IPS-18a (cell line): Measurements from ENCODE around the gene VPS35.
A peak's percentile ranks its signal among the peaks of the same experiment; 100 is the strongest.

Experiments used
- H3K27ac ChIP-seq: one replicate; pipeline ENCODE4 v1.5.1; 2013; ENCODE audit warnings: low read length
- H3K27me3 ChIP-seq: one replicate; pipeline ENCODE4 v1.6.1; 2013; ENCODE audit warnings: mild to moderate bottlenecking, low read length; ENCODE audit not compliant: control insufficient read depth, insufficient read depth
- H3K36me3 ChIP-seq: one replicate; pipeline ENCODE4 v1.6.1; 2013; ENCODE audit warnings: low read depth, low read length; ENCODE audit not compliant: control insufficient read depth
- H3K4me1 ChIP-seq: one replicate; pipeline ENCODE4 v1.6.1; 2013; ENCODE audit warnings: low read depth, low read length; ENCODE audit not compliant: control insufficient read depth
- H3K4me3 ChIP-seq: one replicate; pipeline ENCODE4 v1.5.1; 2013; ENCODE audit warnings: low read length
- H3K9ac ChIP-seq: one replicate; pipeline ENCODE4 v1.6.1; 2013; ENCODE audit warnings: mild to moderate bottlenecking, low read length, moderate library complexity
- H3K9me3 ChIP-seq: one replicate; pipeline ENCODE4 v1.6.1; 2013; ENCODE audit warnings: low read depth, low read length; ENCODE audit not compliant: control insufficient read depth

VPS35 gene

GRCh38 chr16:46621934-46622676, 66.9 kb downstream of the VPS35 start:
- Histone ChIP-seq H3K9me3 (no peaks in the 10 kb centered on the region), H3K9ac (no peak overlapping the region), H3K27me3 (no peaks in the 10 kb centered on the region), H3K4me3 (no peak overlapping the region), H3K4me1 (peaks cover 3% of the 10 kb centered on the region), H3K36me3 (peaks cover 11% of the 10 kb centered on the region), H3K27ac (no peak overlapping the region)

GRCh38 chr16:46621006-46621933, 67.7 kb downstream of the VPS35 start, which contains the start of gene SHCBP1:
TSS of gene SHCBP1 (minus strand) at chr16:46621379. CDS start at chr16:46621359, 20 bp downstream.
- peak within 1 kb of the TSS; percentile 89 for H3K9ac ChIP-seq
- peak within 1 kb of the TSS; percentile 52 for H3K27ac ChIP-seq
- H3K4me3 ChIP-seq = peak within 1 kb of the TSS; percentile 94
- H3K36me3 ChIP-seq = peaks cover 19% of the 10 kb centered on the region
- no peaks in the 10 kb centered on the region for H3K9me3 ChIP-seq
- no peaks in the 10 kb centered on the region for H3K27me3 ChIP-seq
- H3K4me1 ChIP-seq = peaks cover 3% of the 10 kb centered on the region

GRCh38 chr16:46620266-46621005, 68.5 kb downstream of the VPS35 start:
- H3K27ac ChIP-seq = peak overlapping the region; percentile 52
- H3K9ac ChIP-seq = peak overlapping the region; percentile 89
- H3K36me3 ChIP-seq = peaks cover 26% of the 10 kb centered on the region
- peaks cover 3% of the 10 kb centered on the region for H3K4me1 ChIP-seq
- H3K27me3 ChIP-seq = no peaks in the 10 kb centered on the region
- no peaks in the 10 kb centered on the region for H3K9me3 ChIP-seq
- peak overlapping the region; percentile 94 for H3K4me3 ChIP-seq

GRCh38 chr16:46618516-46618915, 70.5 kb downstream of the VPS35 start:
- Histone ChIP-seq H3K36me3 (peaks cover 45% of the 10 kb centered on the region), H3K27ac (no peak overlapping the region), H3K9ac (no peak overlapping the region), H3K4me1 (peaks cover 3% of the 10 kb centered on the region), H3K27me3 (no peaks in the 10 kb centered on the region), H3K4me3 (no peak overlapping the region), H3K9me3 (no peaks in the 10 kb centered on the region)

GRCh38 chr16:46614006-46614405, 75.0 kb downstream of the VPS35 start:
- H3K9ac ChIP-seq = no peak overlapping the region
- H3K4me1 ChIP-seq = no peaks in the 10 kb centered on the region
- peaks cover 76% of the 10 kb centered on the region for H3K36me3 ChIP-seq
- no peaks in the 10 kb centered on the region for H3K27me3 ChIP-seq
- no peaks in the 10 kb centered on the region for H3K9me3 ChIP-seq
- H3K4me3 ChIP-seq = no peak overlapping the region
- no peak overlapping the region for H3K27ac ChIP-seq

- no peak overlapping the region for H3K4me3 ChIP-seq
- no peaks in the 10 kb centered on the region for H3K4me1 ChIP-seq
- H3K9me3 ChIP-seq = no peaks in the 10 kb centered on the region
- no peak overlapping the region for H3K27ac ChIP-seq
- peaks cover 74% of the 10 kb centered on the region for H3K36me3 ChIP-seq
- no peak overlapping the region for H3K9ac ChIP-seq
- no peaks in the 10 kb centered on the region for H3K27me3 ChIP-seq
Measured at GRCh38 chr16:46613352-46613751, 75.6 kb downstream of the VPS35 start.

GRCh38 chr16:46612121-46612520, 76.9 kb downstream of the VPS35 start:
- H3K4me3 ChIP-seq = no peak overlapping the region
- peaks cover 74% of the 10 kb centered on the region for H3K36me3 ChIP-seq
- H3K4me1 ChIP-seq = no peaks in the 10 kb centered on the region
- no peak overlapping the region for H3K27ac ChIP-seq
- H3K9ac ChIP-seq = no peak overlapping the region
- H3K27me3 ChIP-seq = no peaks in the 10 kb centered on the region
- H3K9me3 ChIP-seq = no peaks in the 10 kb centered on the region

GRCh38 chr16:46607529-46607928, 81.4 kb downstream of the VPS35 start:
- Histone ChIP-seq H3K27ac (no peak overlapping the region), H3K9ac (no peak overlapping the region), H3K36me3 (peaks cover 61% of the 10 kb centered on the region), H3K4me1 (no peaks in the 10 kb centered on the region), H3K4me3 (no peak overlapping the region), H3K9me3 (no peaks in the 10 kb centered on the region), H3K27me3 (no peaks in the 10 kb centered on the region)

- Histone ChIP-seq H3K27me3 (no peaks in the 10 kb centered on the region), H3K9me3 (no peaks in the 10 kb centered on the region), H3K4me1 (no peaks in the 10 kb centered on the region), H3K36me3 (peaks cover 60% of the 10 kb centered on the region), H3K9ac (no peak overlapping the region), H3K27ac (no peak overlapping the region), H3K4me3 (no peak overlapping the region)
Measured at GRCh38 chr16:46606231-46606630, 82.7 kb downstream of the VPS35 start.
